WERI-Rb-1 (cell line): ENCODE results near the gene FIZ1.

ENCODE experiments used
- DNase-seq: peaks from one replicate; pipeline ENCODE4 v3.0.0-alpha.2; 2020
- H3K27ac ChIP-seq: fragments of 250-450 bp; sonication (Bioruptor Pico); 2 replicates; pipeline ENCODE4 v1.5.1; 2020; ENCODE audit warnings: mild to moderate bottlenecking, moderate library complexity
- H3K27me3 ChIP-seq: fragments of 250-450 bp; sonication (Bioruptor Pico); 2 replicates; pipeline ENCODE4 v1.5.1; 2021; ENCODE audit warnings: mild to moderate bottlenecking, low read depth, moderate library complexity; ENCODE audit not compliant: insufficient read depth, severe bottlenecking
- H3K36me3 ChIP-seq: fragments of 250-450 bp; sonication (Bioruptor Pico); 2 replicates; pipeline ENCODE4 v1.5.1; 2020; ENCODE audit warnings: mild to moderate bottlenecking, moderate library complexity
- H3K4me3 ChIP-seq: 2 replicates; pipeline ENCODE4 v1.5.1; 2011; ENCODE audit warnings: low read depth, mild to moderate bottlenecking, control low read depth, low read length
- H3K9me3 ChIP-seq: fragments of 250-450 bp; sonication (Bioruptor Pico); 2 replicates; pipeline ENCODE4 v1.5.1; 2021; ENCODE audit warnings: mild to moderate bottlenecking, moderate library complexity; ENCODE audit not compliant: severe bottlenecking
- TF ChIP-seq, protein P1 (sequence below): IDR thresholded peaks from 2 replicates; pipeline ENCODE4 v1.5.1; 2011; ENCODE audit warnings: low read depth, mild to moderate bottlenecking, control low read depth, inconsistent platforms, low read length

FIZ1 gene

DNA sequence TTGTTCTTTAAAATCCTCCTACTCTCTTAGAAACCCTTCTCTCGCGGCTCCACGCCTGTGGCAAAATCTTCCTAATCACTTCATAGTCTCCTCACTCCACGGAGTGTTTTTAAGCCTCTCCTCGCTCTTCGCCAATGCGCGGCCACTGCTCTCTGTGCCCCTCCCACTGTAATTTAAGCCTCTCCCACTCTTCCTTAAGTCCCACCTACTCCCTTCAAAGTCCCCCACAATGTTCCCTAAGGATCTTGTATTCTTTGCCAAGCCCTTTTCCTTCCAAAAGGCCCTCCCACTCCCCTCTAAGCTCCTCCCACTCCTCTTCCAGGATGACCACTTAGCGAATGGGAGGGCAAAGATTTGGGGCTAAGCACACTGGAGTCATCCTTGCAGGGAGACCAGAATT lies 1.3 kb downstream of the FIZ1 start:
- no peak for DNase-seq
- no peak overlapping the region for H3K27ac ChIP-seq
- H3K36me3 ChIP-seq = peaks cover 40% of the 10 kb centered on the region
- H3K4me3 ChIP-seq = no peak overlapping the region
- TF ChIP-seq, protein P1, sequence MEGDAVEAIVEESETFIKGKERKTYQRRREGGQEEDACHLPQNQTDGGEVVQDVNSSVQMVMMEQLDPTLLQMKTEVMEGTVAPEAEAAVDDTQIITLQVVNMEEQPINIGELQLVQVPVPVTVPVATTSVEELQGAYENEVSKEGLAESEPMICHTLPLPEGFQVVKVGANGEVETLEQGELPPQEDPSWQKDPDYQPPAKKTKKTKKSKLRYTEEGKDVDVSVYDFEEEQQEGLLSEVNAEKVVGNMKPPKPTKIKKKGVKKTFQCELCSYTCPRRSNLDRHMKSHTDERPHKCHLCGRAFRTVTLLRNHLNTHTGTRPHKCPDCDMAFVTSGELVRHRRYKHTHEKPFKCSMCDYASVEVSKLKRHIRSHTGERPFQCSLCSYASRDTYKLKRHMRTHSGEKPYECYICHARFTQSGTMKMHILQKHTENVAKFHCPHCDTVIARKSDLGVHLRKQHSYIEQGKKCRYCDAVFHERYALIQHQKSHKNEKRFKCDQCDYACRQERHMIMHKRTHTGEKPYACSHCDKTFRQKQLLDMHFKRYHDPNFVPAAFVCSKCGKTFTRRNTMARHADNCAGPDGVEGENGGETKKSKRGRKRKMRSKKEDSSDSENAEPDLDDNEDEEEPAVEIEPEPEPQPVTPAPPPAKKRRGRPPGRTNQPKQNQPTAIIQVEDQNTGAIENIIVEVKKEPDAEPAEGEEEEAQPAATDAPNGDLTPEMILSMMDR = no peak
- no peaks in the 10 kb centered on the region for H3K9me3 ChIP-seq
- H3K27me3 ChIP-seq = no peaks in the 10 kb centered on the region

DNA sequence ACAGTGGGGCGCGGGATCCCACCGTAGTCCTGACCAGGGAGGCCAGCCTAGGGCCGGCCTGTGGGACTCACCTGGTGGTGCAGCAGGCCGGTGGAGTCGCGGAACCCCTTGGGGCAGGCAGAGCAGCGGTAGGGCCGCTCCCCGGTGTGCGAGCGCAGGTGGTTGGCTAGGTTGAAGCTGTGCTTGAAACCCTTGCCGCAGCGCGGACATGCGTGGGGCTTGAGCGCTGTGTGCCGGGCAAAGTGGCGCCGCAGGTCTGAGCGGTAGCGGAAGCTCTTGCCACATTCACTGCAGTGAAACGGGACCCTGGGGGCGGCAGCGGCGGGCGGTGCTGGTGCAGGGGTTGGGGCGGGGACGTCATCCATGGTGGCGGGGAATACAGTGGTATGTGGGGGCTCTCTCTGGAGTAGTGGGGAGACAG lies 1.8 kb downstream of the FIZ1 start:
- Histone ChIP-seq H3K27me3 (no peaks in the 10 kb centered on the region), H3K4me3 (no peak overlapping the region), H3K9me3 (no peaks in the 10 kb centered on the region), H3K36me3 (peaks cover 42% of the 10 kb centered on the region), H3K27ac (no peak overlapping the region)
- no peak for DNase-seq
- TF ChIP-seq, protein P1 = no peak

DNA sequence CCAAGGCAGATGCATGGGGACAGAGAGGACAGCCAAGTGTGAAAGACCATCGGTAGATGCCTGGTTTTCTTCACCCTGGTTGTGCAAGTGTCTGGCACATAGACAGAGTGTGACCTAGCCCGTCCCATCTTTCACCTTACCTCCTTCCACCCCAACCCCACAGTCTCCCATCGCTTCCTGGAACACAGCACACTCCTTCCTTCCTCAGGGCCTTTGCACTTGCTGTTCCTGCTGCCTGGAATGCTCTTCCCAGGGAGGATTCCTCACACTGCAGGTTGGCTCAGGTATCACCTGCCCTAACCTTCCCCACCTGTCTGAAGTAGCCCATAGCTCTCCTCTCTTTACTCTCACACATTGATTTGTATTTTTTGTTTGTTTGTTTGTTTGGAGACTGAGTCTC lies 3.0 kb downstream of the FIZ1 start:
- Histone ChIP-seq H3K4me3 (no peak overlapping the region), H3K36me3 (peaks cover 50% of the 10 kb centered on the region), H3K9me3 (no peaks in the 10 kb centered on the region), H3K27ac (no peak overlapping the region), H3K27me3 (no peaks in the 10 kb centered on the region)
- DNase-seq = no peak
- TF ChIP-seq, protein P1 = no peak

DNA sequence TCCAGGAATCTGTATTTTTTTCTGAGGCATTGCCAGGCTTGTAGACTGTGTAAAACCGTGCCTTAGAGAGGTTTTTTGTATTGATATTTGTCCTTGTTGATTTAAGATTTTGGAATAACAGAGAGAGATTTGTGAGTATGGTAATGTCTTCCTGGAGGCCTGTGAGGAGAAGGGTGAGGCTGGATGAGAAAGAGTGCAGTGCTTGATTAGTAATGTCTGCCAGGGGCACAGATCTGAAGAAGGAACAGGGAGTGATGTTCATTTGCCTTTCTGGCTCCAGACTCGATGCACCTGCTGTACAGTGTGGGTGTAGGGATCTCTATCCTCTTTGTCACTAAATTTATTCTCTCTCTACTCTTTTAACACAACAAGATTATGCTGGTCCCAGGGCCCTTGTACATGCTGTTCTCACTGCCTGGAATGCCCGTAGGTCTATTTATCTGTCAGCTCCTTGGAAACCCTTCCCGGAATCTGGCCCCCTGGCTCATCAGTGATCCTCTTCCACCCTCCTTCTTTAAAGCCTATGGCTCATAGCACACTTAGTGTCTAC lies 4.2 kb downstream of the FIZ1 start:
- no peaks in the 10 kb centered on the region for H3K9me3 ChIP-seq
- no peaks in the 10 kb centered on the region for H3K27me3 ChIP-seq
- H3K4me3 ChIP-seq = no peak overlapping the region
- no peak overlapping the region for H3K27ac ChIP-seq
- H3K36me3 ChIP-seq = peaks cover 50% of the 10 kb centered on the region
- TF ChIP-seq, protein P1 = no peak
- no peak for DNase-seq

DNA sequence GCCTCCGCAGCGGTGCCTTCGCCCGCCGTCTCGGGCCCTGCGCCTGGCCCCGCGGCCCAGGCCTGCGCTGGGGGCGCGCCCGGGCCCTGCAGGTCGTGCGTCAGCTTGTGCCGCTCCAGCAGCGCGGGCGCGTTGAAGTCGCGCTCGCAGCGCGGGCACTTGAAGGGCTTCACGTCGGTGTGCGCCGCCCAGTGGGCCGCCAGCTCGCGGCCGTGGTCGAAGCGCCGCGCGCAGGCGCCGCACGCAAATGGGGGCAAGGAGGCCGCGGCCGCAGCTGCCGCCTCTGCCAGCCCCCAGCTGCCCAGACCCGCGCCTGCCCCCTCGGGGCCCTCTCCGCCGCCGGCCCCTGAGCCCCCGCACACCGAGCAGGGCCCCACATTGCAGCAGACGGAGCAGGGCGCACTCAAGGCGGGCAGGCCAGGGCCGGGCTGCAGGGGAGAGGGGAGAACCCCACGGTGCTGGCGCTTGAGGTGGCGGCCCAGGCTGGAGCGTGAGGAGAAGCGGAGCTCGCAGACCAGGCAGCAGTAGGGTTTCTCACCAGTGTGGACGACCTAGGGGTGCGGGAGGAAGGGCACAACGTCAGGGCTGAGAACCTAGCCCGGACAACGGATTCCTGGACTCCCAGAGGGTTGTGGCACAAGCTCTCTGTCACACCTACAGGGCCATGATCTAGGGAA lies 6.1 kb downstream of the FIZ1 start:
- H3K9me3 ChIP-seq = no peaks in the 10 kb centered on the region
- no peaks in the 10 kb centered on the region for H3K27me3 ChIP-seq
- TF ChIP-seq, protein P1 = no peak
- peaks cover 50% of the 10 kb centered on the region for H3K36me3 ChIP-seq
- DNase-seq = no peak
- no peak overlapping the region for H3K4me3 ChIP-seq
- H3K27ac ChIP-seq = no peak overlapping the region
